Endothelial cell of umbilical vein (primary cell): ENCODE measurements around the gene SIRT5.

Source experiments
- EZH2 ChIP-seq: IDR thresholded peaks from 2 replicates; pipeline ENCODE4 v1.6.1; 2012; ENCODE audit warnings: borderline replicate concordance, low read depth, mild to moderate bottlenecking, moderate library complexity, low read length, inconsistent platforms; ENCODE audit not compliant: severe bottlenecking
- MYC ChIP-seq: IDR thresholded peaks from one replicate; pipeline ENCODE4 v1.6.1; 2011; ENCODE audit warnings: mild to moderate bottlenecking, low read depth, low read length
- POLR2A ChIP-seq: IDR thresholded peaks from 2 replicates; pipeline ENCODE4 v1.6.1; 2012; ENCODE audit warnings: low read depth, mild to moderate bottlenecking, control low read depth, low read length
- POLR2AphosphoS5 ChIP-seq: IDR thresholded peaks from 2 replicates; pipeline ENCODE4 v1.6.1; 2012; ENCODE audit warnings: low read depth, mild to moderate bottlenecking, control low read depth, low read length, moderate library complexity; ENCODE audit not compliant: insufficient read depth
- TF ChIP-seq, protein P1 (sequence below), 2 donors: IDR thresholded peaks; 1 replicate in 1 of 2; 2 replicates in 1 of 2; pipeline ENCODE4 v1.5.1; 2011; ENCODE audit warnings: low read length in 2 of 2, mild to moderate bottlenecking in 2 of 2, moderate library complexity in 2 of 2, control low read depth in 1 of 2, inconsistent platforms in 1 of 2, low read depth in 1 of 2; ENCODE audit not compliant: insufficient read depth in 1 of 2; ENCODE audit errors: extremely low read depth in 1 of 2

DNA sequence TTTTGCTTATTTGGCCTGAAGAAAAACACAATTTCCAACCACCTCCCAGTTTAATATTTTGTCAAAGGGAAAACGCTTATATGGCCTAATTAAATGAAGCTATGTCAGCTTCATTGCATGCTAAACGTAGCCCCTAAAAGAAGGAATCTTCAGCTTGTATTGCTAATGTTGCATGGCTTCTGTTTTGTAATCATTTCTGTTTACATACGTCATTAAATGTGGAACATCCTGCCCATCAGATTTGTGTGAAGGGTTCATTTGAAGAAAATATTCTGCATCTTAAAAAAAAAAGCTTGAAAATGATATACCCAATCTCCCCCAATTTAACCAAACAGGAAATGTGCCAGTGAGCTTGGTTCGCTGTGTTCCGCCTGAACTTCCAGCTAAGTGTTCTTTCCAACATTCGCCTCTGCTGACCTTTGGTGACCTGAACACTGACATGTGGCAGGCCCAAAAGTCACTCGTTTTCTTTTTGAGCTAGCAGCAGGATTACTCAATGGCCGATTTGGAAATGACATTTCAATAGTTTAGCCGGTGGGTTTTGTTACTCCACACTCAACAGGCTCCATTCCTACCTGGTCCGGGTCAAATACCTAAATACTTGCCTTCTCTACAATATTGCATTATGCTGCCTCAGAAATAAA is 12.7 kb upstream of the SIRT5 start:
- TF ChIP-seq, protein P1, sequence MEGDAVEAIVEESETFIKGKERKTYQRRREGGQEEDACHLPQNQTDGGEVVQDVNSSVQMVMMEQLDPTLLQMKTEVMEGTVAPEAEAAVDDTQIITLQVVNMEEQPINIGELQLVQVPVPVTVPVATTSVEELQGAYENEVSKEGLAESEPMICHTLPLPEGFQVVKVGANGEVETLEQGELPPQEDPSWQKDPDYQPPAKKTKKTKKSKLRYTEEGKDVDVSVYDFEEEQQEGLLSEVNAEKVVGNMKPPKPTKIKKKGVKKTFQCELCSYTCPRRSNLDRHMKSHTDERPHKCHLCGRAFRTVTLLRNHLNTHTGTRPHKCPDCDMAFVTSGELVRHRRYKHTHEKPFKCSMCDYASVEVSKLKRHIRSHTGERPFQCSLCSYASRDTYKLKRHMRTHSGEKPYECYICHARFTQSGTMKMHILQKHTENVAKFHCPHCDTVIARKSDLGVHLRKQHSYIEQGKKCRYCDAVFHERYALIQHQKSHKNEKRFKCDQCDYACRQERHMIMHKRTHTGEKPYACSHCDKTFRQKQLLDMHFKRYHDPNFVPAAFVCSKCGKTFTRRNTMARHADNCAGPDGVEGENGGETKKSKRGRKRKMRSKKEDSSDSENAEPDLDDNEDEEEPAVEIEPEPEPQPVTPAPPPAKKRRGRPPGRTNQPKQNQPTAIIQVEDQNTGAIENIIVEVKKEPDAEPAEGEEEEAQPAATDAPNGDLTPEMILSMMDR (IDR thresholded peaks at IDR 0.05; ENCODE audit: extremely low read depth in 1 of 2, insufficient read depth in 1 of 2, low read depth in 1 of 2, low read length in 2 of 2) = no peak
- no peak for TF ChIP-seq MYC
- TF ChIP-seq POLR2AphosphoS5 = no peak
- TF ChIP-seq EZH2 = no peak
- no peak for TF ChIP-seq POLR2A
